Activated T-helper 17 cell treated with anti-CD3 and anti-CD28 coated beads, Interleukin-2, amount 50 U/mL, for 72 hours (primary cell): ENCODE measurements around the gene GIT2. TPM values are rescaled to one million over a fixed set of nuclear protein-coding genes. Genes with fewer than 3 reads are reported as not detected.
"Not testable (repeated sequence)": the region's sequence is repeated elsewhere in the genome, so short reads cannot be mapped to it uniquely, and the experiment has no call there.

Experiments
- ATAC-seq: fragments of 150-1000 bp; cut with Tn5 transposase; replicated peaks from 2 replicates; pipeline ENCODE4 v1.10.0; 2021; ENCODE audit warnings: mild to moderate bottlenecking, moderate library complexity
- H3K27ac Mint-ChIP-seq: one replicate; pipeline ENCODE4 v1.8.0; 2022; ENCODE audit warnings: mixed read lengths
- H3K27me3 Mint-ChIP-seq: one replicate; pipeline ENCODE4 v1.8.0; 2022; ENCODE audit warnings: mixed read lengths
- H3K36me3 Mint-ChIP-seq: one replicate; pipeline ENCODE4 v1.8.0; 2022; ENCODE audit warnings: low read depth, mild to moderate bottlenecking, mixed read lengths
- H3K4me1 Mint-ChIP-seq: one replicate; pipeline ENCODE4 v1.8.0; 2022; ENCODE audit warnings: mixed read lengths
- H3K4me3 Mint-ChIP-seq: one replicate; pipeline ENCODE4 v1.8.0; 2022; ENCODE audit warnings: mild to moderate bottlenecking, mixed read lengths
- H3K9me3 Mint-ChIP-seq: one replicate; pipeline ENCODE4 v1.8.0; 2022; ENCODE audit warnings: mixed read lengths
- total RNA-seq, 2 donors: library from RNA; stranded (reverse); gene quantifications; one replicate each; pipeline ENCODE4 v1.2.3, GENCODE V29; 2022

GIT2 gene
- total RNA-seq, 2 donors from 2014 or later = 70.8 to 75.2 TPM

DNA sequence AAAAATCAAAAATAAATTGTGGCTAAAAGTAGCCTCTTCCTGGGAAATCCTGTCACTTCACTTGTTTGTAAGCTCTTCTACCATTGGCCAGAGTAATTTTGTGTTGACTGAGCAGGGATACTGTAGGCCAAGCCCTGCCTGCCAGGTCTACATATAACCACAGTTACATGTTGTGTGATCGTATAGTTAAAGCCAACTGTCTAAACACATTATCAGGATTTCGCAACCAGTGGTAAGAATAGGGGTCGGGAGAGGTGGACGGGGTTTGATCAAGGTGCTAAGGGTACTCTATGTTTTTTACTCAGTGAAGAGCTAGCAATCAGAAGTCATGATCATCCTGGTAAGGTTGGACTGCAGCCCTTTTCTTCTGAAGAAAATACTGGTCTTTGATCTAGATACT is 16.5 kb upstream of the GIT2 start:
- ATAC-seq = no peak
- H3K4me3 Mint-ChIP-seq = peak overlapping the region; percentile 77
- H3K9me3 Mint-ChIP-seq = no peaks in the 10 kb centered on the region
- peaks cover 68% of the 10 kb centered on the region for H3K36me3 Mint-ChIP-seq
- no peaks in the 10 kb centered on the region for H3K27me3 Mint-ChIP-seq
- peak overlapping the region; percentile 85 for H3K27ac Mint-ChIP-seq
- peaks cover 43% of the 10 kb centered on the region for H3K4me1 Mint-ChIP-seq

DNA sequence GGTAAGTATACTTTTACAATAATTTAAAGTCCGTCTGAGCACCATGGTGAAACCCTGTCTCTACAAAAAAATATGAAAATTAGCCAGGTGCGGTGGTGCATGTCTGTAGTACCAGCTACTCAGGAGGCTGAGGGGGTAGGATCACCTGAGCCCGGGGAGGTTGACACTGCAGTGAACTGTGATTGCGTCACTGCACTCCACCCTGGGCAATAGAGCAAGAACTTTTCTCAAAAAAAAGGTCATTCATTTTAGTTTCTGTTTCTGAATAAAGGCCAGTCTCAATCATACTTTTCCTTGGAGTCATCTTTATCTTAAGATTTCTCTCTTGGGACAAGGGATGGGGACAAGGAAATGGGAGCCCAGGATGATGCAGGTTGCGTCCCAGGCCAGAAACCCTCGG is 16.0 kb upstream of the GIT2 start:
- no peak for ATAC-seq
- Mint-ChIP-seq H3K9me3 (no peaks in the 10 kb centered on the region), H3K36me3 (peaks cover 64% of the 10 kb centered on the region), H3K4me3 (peak overlapping the region; percentile 77), H3K4me1 (peaks cover 43% of the 10 kb centered on the region), H3K27me3 (no peaks in the 10 kb centered on the region), H3K27ac (peak overlapping the region; percentile 85)

DNA sequence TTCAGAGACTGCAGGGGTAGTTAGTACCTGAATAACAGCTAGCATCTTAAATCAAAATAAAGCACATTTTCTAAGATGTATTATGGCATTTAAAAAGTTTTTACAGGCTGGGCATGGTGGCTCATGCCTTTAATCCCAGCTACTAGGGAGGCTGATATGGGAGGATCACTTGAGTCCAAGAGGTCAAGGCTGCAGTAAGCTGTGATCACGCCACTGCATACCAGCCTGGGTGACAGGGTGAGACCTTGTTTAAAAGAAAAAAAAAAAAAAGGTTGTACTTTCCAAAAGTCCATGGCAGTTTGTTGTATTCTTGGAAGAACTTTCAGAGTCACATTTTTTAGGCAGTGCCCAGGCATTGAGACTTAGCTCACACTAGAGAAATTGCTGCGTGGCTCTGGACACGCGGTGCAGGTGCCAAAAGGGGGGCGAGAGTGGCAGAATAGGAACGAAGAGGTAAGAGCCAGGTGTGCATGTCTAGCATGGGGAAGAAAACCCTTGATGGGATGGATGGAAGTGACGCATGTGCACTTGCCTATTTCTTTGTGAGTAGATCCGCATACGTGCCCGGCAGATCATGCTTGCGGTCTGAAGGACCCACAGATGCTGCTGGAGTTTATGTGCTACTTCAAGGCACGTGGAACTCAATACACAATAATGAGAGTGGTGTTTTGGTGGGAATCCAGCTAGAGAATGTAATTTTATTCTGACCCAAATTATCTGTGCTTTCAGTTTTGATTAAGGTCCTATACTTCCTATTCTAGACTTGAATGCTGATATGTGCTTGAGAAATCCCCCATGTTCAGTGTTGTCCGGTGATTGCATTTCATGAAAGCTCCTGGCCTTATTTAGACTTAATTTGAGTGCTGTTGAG is 14.9 kb upstream of the GIT2 start:
- Mint-ChIP-seq H3K27ac (peak overlapping the region; percentile 85), H3K36me3 (peaks cover 64% of the 10 kb centered on the region), H3K9me3 (no peaks in the 10 kb centered on the region), H3K4me1 (peaks cover 43% of the 10 kb centered on the region), H3K4me3 (peak overlapping the region; percentile 77), H3K27me3 (no peaks in the 10 kb centered on the region)
- ATAC-seq = peak; percentile 62

DNA sequence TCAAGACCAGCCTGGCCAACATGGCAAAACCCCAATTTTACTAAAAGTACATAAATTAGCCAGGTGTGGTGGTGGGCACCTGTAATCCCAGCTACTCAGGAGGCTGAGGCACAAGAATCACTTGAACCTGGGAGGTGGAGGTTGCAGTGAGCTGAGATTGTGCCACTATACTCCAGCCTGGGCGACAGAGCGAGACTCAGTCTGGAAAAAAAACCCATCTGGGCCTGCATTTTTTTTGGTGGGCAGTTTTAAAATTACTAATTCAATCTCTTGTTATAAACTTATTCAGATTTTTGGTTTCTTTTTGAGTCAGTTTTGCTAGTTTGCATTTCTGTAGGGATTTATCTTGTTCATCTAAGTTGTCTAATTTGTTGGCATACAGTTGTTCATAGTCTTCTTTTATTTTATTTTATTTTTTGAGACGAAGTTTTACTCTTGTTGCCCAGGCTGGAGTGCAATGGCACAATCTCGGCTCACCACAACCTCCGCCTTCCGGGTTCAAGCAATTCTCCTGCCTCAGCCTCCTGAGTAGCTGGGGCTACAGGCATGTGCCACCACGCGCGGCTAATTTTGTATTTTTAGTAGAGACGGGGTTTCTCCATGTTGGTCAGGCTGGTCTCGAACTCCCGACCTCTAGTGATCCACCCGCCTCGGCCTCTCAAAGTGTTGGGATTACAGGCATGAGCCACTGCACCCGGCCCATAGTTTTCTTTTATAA is 12.7 kb upstream of the GIT2 start:
- not testable (repeated sequence) for H3K27me3 Mint-ChIP-seq
- peak overlapping the region; percentile 79 for H3K27ac Mint-ChIP-seq
- ATAC-seq = peak; percentile 40

DNA sequence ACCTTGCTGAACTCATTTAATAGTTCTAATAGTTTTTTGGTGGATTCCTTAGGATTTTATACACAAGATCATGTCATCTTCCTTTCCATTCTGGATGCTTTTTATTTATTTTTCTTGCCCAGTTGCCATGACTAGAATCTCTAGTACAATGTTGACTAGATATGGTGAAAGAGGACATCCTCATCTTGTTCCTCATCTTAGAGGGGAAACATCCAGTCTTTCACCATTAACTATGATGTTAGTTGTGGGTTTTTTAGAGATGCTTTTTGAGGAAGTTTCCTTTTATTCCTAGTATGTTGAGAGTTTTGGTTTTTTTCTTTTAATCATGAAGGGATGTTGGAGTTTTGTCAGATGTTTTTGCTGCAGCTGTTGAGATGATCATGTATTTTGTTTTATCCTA is 11.7 kb upstream of the GIT2 start:
- Mint-ChIP-seq H3K36me3 (peaks cover 42% of the 10 kb centered on the region), H3K4me3 (peak overlapping the region; percentile 77), H3K9me3 (no peaks in the 10 kb centered on the region), H3K27me3 (no peaks in the 10 kb centered on the region), H3K4me1 (peaks cover 58% of the 10 kb centered on the region), H3K27ac (no peak overlapping the region)
- ATAC-seq = no peak

More for the DNA sequence above, 12.7 kb upstream of the GIT2 start:
- H3K9me3 Mint-ChIP-seq = not testable (repeated sequence)
- peaks cover 43% of the 10 kb centered on the region for H3K36me3 Mint-ChIP-seq
- peaks cover 50% of the 10 kb centered on the region for H3K4me1 Mint-ChIP-seq
- H3K4me3 Mint-ChIP-seq = peak overlapping the region; percentile 77

DNA sequence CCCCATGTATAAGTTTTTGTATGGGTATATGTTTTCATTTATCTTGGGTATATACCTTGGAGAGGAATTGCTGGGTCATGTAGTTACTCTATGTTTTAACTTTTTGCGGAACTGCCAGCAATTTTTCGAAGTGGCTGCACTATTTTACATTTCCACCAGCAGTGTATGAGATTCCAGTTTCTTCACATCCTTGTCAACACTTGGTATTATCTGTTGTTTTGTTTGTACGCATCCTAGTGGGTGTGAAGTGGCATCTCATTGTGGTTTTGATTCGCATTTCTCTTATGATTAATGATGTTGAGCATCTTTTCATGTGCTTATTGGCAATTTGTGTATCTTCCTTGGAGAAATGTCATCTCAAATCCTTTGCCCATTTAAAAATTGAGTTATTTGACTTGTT is 9.9 kb upstream of the GIT2 start:
- Mint-ChIP-seq H3K9me3 (no peaks in the 10 kb centered on the region), H3K27ac (peak overlapping the region; percentile 82), H3K36me3 (peaks cover 40% of the 10 kb centered on the region), H3K4me3 (peak overlapping the region; percentile 100), H3K27me3 (no peaks in the 10 kb centered on the region), H3K4me1 (peaks cover 47% of the 10 kb centered on the region)
- ATAC-seq = no peak

DNA sequence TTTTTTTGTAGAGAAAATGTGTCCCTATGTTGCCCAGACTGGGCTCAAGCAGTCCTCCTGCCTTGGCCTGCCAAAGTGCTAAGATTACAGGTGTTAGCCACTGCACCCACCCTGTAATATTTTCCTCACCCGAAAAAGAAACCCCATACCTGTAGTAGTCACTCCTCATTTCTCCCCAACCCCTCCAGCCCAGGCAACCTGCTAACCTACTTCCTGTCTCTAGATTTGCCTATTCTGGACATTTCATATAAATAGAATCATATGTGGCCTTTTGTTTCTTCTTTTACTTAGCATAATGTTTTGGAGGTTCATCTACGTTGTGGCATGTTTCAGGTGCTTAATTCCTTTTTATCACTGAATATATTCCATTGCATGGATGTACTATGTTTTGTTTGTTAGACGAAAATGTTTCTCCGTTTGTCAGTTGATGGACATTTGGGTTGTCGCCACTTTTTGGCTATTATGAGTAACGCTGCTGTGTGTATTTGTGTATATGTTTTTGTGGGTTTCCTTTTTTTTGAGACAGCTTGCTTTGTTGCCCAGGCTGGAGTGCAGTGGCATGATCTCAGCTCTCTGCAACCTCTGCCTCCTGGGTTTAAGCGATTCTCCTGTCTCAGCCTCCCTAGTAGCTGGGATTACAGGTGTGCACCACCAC is 9.3 kb upstream of the GIT2 start:
- peak overlapping the region; percentile 82 for H3K27ac Mint-ChIP-seq
- peak overlapping the region; percentile 100 for H3K4me3 Mint-ChIP-seq
- peak; percentile 71 for ATAC-seq
- no peaks in the 10 kb centered on the region for H3K27me3 Mint-ChIP-seq
- H3K36me3 Mint-ChIP-seq = peaks cover 40% of the 10 kb centered on the region
- H3K9me3 Mint-ChIP-seq = no peaks in the 10 kb centered on the region
- peaks cover 46% of the 10 kb centered on the region for H3K4me1 Mint-ChIP-seq

DNA sequence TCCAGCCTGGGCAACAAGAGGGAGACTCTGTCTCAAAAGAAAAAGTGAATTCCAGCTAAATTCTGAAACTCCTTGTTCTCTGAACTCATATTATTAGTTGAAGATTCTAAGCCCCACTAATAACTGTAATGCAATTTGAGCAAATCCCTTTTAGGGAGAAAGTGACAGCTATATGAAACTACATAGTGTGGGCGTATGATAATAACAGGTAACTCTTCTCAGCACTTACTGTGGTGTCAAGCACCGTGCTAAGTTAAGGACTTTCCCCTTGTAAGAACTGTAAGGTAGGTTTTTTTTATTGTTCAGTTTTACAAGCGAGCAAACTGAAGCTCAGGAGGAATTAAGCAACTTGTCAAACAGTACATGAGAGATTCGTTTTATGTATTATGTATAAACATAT is 8.4 kb upstream of the GIT2 start:
- H3K27me3 Mint-ChIP-seq = no peaks in the 10 kb centered on the region
- H3K9me3 Mint-ChIP-seq = no peaks in the 10 kb centered on the region
- peaks cover 40% of the 10 kb centered on the region for H3K4me1 Mint-ChIP-seq
- ATAC-seq = peak; percentile 71
- peak overlapping the region; percentile 100 for H3K4me3 Mint-ChIP-seq
- H3K36me3 Mint-ChIP-seq = peaks cover 45% of the 10 kb centered on the region
- H3K27ac Mint-ChIP-seq = no peak overlapping the region

DNA sequence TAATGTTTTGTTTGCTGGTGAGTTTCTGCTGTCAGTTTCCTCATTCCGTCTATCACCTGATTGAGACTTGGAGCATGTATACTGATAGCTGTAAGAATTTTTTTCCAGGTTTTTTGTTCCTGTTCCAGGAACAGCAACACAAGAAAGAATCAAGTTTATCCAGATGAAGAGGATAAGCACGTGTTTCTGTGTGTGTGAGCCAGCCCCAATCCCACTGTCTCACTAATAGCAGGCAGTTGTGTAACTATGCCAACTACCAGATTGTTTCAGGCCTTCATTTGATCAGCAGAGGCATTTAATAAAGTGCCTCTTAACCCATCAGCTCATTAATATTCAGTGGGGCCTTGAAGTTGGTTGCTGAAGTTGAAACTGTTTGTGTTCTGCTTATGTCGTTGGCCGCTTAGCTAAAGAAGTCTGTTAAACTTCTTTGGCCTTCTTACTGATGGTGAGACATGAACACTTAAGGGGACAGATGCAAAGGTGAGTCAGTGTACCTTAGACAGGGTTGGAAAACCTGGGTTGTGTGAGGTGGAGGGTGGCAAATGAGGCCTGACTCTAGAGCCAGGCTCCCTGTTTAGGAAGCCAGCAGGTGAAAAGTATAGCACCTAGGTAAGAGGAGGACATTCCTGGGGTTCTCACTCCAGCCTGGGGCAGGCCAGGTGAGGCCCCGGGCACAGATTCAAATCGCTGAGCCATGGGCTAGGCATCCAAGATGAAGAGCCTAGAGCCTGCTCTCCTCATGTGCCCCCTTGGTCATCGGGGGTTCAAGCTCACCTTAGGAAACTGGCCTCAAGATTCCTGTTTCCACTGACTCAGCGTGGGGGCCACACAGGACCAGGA is 6.7 kb upstream of the GIT2 start:
- Mint-ChIP-seq H3K9me3 (no peaks in the 10 kb centered on the region), H3K27ac (peak overlapping the region; percentile 49)
- ATAC-seq = no peak

DNA sequence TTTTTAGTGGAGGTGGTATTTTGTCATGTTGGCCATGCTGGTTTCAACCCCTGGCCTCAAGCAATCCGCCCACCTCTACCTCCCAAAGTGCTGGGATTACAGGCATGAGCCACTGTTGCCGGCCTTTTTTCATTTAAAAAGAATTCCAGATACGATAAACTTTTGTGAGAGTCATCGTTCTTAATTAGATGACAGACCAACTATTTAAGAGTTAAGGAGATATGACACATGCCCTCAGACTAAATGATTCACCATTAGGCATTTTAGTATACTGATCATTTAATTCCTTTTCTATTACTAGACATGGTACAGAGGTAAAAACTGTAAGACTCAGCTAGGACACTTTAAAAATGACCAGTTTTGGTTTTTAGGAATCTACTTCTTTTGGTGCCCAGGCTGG is 5.4 kb upstream of the GIT2 start:
- Mint-ChIP-seq H3K36me3 (peaks cover 33% of the 10 kb centered on the region), H3K4me3 (peak overlapping the region; percentile 100), H3K4me1 (peaks cover 35% of the 10 kb centered on the region), H3K27ac (no peak overlapping the region), H3K27me3 (no peaks in the 10 kb centered on the region), H3K9me3 (no peaks in the 10 kb centered on the region)
- ATAC-seq = no peak

More for the DNA sequence above, 6.7 kb upstream of the GIT2 start:
- H3K4me3 Mint-ChIP-seq = peak overlapping the region; percentile 100
- H3K36me3 Mint-ChIP-seq = peaks cover 40% of the 10 kb centered on the region
- H3K4me1 Mint-ChIP-seq = peaks cover 33% of the 10 kb centered on the region
- H3K27me3 Mint-ChIP-seq = no peaks in the 10 kb centered on the region

DNA sequence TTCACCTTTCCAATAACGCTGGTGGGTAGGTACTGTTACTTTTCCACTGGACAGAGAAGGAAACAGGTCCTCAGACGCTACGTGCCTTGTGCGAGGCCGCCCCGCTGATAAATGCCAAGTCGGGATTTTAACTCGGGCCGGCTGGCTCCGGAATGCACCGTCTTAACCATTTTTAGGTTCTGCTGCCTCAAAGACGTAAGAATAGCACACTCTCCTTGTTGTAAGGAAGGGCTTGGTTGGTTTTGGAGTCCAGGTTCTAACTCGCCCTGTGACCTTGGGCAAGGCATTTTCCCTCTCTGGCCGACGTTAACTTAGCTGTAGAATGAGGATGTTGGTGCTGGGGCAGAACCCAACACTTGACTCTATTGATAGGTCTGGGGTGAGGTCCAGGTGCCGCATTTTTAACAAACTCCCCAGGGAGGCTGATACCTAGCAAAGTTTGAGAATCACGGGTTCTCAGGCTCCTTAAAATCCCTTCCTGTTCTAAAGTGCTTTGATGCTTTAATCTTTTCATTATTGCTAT is 3.9 kb upstream of the GIT2 start:
- Mint-ChIP-seq H3K9me3 (no peaks in the 10 kb centered on the region), H3K27ac (peak overlapping the region; percentile 95), H3K4me1 (peaks cover 28% of the 10 kb centered on the region), H3K27me3 (no peaks in the 10 kb centered on the region), H3K4me3 (peak overlapping the region; percentile 100), H3K36me3 (peaks cover 28% of the 10 kb centered on the region)
- ATAC-seq = no peak

DNA sequence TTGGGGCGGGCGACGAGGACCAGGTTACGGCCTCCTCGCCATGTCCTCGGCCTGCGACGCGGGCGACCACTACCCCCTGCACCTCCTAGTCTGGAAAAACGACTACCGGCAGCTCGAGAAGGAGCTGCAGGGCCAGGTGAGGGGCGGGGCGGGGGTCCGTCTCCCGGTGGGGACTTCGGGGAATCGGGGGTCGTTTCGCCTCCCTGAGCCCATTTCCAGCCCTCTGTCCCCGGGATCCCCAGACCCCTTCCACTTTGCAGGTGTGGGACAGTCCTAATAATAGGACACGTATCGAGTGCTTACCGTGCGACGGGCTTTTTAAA is 3.4 kb upstream of the GIT2 start:
- H3K27me3 Mint-ChIP-seq = no peaks in the 10 kb centered on the region
- no peaks in the 10 kb centered on the region for H3K9me3 Mint-ChIP-seq
- peaks cover 32% of the 10 kb centered on the region for H3K36me3 Mint-ChIP-seq
- H3K27ac Mint-ChIP-seq = peak overlapping the region; percentile 95
- ATAC-seq = no peak
- H3K4me3 Mint-ChIP-seq = peak overlapping the region; percentile 100
- peaks cover 25% of the 10 kb centered on the region for H3K4me1 Mint-ChIP-seq

DNA sequence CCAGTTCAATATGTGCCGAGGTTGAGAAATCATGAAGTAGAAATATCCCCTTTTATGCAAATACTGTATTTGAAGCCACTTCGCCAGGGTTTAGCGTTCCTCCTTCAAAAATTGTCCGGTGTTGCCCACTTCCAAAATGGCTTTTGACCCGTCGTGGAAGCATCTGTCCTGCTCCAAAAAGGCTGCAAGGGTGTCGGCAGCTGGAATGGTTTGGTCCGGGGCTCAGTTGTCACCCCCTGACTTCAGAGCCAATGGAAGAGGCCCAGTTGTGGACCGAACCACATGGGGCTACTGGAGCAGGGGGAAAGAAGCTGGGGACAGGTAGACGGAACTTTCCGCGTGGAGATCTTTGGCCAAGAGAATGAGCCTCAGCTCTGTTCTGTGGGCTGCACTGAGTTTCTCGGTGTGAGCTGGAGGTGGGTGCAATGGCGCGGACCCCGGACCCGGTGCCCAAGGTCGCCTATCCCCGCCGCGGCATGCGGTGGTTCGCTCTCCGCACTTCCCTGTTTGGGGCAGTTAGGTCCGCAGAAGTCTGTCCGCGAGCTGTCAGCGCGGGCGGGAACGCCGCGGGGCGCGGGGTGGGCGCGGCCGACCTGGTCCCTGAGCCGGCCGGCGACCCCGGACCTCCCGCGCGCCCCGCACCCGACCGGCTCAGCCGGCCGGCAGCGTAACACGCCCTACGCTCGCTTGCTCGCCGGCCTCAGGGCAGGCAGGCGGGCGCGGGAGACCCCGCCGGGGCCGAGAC is 2.9 kb upstream of the GIT2 start, which contains the start of gene ANKRD13A:
TSS of gene ANKRD13A (plus strand) at position 527 of the 745 bp plus-strand sequence. CDS start 259 bp downstream, outside the sequence.
- Mint-ChIP-seq H3K9me3 (no peaks in the 10 kb centered on the region), H3K4me1 (peaks cover 28% of the 10 kb centered on the region), H3K36me3 (peaks cover 38% of the 10 kb centered on the region), H3K27ac (peak within 1 kb of the TSS; percentile 100), H3K27me3 (no peaks in the 10 kb centered on the region), H3K4me3 (peak within 1 kb of the TSS; percentile 100)
- peak; percentile 68 for ATAC-seq
